ENCODE data around the gene NACC2.

The NACC2 gene

DNA sequence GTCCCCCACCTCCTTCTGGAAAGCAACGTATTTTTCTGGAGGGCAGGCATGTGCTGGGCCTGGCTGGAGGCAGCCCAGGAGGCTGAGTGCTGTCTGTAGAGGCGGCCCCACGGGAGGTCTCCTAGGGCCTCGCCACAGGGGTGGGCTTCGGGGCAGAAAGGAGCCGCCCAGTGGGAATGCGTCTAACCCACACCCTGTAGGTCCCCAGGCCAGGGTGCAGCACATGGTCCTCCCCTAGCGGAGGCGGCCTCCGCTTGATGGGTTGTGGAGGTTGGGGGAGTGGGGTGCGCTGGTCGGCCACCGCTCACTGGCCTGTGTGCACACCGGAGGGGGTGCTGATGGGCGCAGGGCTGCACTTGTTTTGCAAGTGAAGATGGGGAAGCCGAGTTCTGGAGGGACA lies 85.6 kb downstream of the NACC2 start:
- Histone ChIP-seq H3K4me3 (ENCODE audit: low read depth, low read length) (no peak overlapping the region), H3K4me1 (no peaks in the 10 kb centered on the region), H3K9ac (no peak overlapping the region), H2AFZ (no peak overlapping the region), H3K27me3 (ENCODE audit: control insufficient read depth, insufficient read depth, low read length) (no peaks in the 10 kb centered on the region), H3K4me2 (ENCODE audit: low read length) (no peak overlapping the region), H3K36me3 (ENCODE audit: control insufficient read depth, insufficient read depth, low read length) (no peaks in the 10 kb centered on the region), H3K79me2 (no peaks in the 10 kb centered on the region), H3K27ac (no peak overlapping the region), H3K9me3 (ENCODE audit: control insufficient read depth, low read length) (no peaks in the 10 kb centered on the region)
- TF ChIP-seq, protein P1, sequence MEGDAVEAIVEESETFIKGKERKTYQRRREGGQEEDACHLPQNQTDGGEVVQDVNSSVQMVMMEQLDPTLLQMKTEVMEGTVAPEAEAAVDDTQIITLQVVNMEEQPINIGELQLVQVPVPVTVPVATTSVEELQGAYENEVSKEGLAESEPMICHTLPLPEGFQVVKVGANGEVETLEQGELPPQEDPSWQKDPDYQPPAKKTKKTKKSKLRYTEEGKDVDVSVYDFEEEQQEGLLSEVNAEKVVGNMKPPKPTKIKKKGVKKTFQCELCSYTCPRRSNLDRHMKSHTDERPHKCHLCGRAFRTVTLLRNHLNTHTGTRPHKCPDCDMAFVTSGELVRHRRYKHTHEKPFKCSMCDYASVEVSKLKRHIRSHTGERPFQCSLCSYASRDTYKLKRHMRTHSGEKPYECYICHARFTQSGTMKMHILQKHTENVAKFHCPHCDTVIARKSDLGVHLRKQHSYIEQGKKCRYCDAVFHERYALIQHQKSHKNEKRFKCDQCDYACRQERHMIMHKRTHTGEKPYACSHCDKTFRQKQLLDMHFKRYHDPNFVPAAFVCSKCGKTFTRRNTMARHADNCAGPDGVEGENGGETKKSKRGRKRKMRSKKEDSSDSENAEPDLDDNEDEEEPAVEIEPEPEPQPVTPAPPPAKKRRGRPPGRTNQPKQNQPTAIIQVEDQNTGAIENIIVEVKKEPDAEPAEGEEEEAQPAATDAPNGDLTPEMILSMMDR (IDR thresholded peaks at IDR 0.05), result no peak

DNA sequence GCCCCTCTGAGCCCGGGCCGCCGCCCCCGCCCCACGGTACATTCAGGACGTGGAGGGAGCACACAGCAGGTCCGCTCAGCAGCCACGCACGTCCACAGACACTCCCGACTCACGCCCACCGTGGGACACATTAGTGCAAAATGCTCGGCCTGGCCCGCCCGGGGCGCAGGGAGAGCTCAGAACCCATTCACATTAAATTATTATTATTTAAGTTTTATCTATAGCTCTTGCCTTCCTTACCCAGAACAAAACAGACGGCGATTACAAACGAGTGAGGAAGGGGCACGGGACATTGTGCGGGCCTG lies 86.4 kb downstream of the NACC2 start:
- no peaks in the 10 kb centered on the region for H3K4me1 ChIP-seq
- H3K79me2 ChIP-seq, result no peaks in the 10 kb centered on the region
- no peaks in the 10 kb centered on the region for H3K9me3 ChIP-seq (ENCODE audit: control insufficient read depth, low read length)
- H3K27me3 ChIP-seq (ENCODE audit: control insufficient read depth, insufficient read depth, low read length), result no peaks in the 10 kb centered on the region
- no peak overlapping the region for H3K4me3 ChIP-seq (ENCODE audit: low read depth, low read length)
- no peak overlapping the region for H3K9ac ChIP-seq
- H3K4me2 ChIP-seq (ENCODE audit: low read length), result no peak overlapping the region
- no peaks in the 10 kb centered on the region for H3K36me3 ChIP-seq (ENCODE audit: control insufficient read depth, insufficient read depth, low read length)
- H3K27ac ChIP-seq, result no peak overlapping the region
- TF ChIP-seq, protein P1 (IDR thresholded peaks at IDR 0.05), result no peak
- no peak overlapping the region for H2AFZ ChIP-seq

DNA sequence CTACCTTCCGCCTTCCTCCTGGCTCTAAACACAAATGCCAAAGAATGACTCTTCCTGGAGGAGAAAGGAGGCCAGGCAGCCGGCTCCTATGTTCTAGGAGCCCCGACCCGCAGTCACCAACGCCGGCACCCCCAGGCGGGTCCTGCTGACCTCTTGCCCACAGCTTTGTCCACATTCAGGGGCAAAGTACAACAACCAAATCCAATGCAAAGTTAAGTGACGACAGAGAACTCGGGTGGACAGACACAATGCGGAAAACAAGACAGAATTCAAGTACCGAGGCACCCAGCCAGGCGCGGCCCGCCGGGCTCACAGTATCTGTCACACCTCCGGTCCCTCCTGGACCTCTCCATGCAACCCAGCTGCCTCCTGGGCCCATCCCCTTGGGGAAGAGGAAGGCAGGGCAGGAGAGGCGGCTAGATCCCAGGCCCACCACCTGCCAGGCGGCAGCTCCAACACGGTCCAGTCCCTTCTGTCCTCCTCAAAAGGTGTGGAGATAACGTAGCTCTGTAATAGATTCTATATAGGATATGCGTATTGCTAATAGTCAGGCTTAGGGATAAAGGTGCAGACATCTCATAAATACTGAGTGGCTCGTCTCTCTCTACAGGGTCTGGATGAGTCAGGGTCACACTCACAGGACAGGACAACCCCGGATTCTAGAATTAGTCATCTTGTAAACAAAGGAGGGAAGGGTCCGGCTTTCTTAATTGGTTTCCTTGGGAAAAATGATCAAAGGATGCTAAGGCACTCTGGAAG lies 87.0 kb downstream of the NACC2 start:
- no peak overlapping the region for H2AFZ ChIP-seq
- TF ChIP-seq, protein P1 (IDR thresholded peaks at IDR 0.05), result no peak
- H3K4me1 ChIP-seq, result no peaks in the 10 kb centered on the region
- no peaks in the 10 kb centered on the region for H3K36me3 ChIP-seq (ENCODE audit: control insufficient read depth, insufficient read depth, low read length)
- peak overlapping the region; percentile 19 for H3K27ac ChIP-seq
- H3K4me2 ChIP-seq (ENCODE audit: low read length), result no peak overlapping the region
- no peak overlapping the region for H3K9ac ChIP-seq
- no peaks in the 10 kb centered on the region for H3K79me2 ChIP-seq
- H3K9me3 ChIP-seq (ENCODE audit: control insufficient read depth, low read length), result no peaks in the 10 kb centered on the region
- no peak overlapping the region for H3K4me3 ChIP-seq (ENCODE audit: low read depth, low read length)
- no peaks in the 10 kb centered on the region for H3K27me3 ChIP-seq (ENCODE audit: control insufficient read depth, insufficient read depth, low read length)

DNA sequence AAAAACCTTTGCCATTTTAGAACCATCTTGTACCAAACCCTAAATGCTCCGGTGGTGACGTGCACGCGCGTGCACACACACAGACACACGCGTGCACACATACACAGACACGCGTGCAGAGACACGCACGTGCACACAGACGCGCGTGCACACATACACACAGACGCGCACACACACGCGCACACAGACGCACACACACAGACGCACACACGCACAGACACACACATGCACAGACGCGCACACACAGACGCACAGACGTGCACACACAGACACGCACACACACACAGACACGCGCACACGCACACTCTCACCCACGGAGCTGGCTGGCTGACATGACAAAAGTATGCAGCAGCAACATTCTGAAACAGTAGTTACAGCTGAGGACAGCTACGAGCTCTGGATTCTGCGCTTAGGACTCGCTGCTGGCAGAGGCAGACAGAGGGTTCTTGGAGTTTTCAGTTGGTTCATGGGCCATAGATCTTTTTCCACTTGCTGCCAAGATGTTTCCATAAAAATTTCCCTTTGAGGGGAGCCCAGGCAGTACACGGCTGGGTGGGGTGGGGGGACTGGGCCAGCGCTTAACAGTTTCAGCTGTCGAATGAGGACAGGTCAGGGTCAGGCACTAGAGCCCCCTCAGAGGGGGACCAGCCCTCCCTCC lies 87.7 kb downstream of the NACC2 start:
- H2AFZ ChIP-seq, result no peak overlapping the region
- no peaks in the 10 kb centered on the region for H3K36me3 ChIP-seq (ENCODE audit: control insufficient read depth, insufficient read depth, low read length)
- TF ChIP-seq, protein P1 (IDR thresholded peaks at IDR 0.05), result no peak
- no peak overlapping the region for H3K4me3 ChIP-seq (ENCODE audit: low read depth, low read length)
- H3K9ac ChIP-seq, result no peak overlapping the region
- H3K4me1 ChIP-seq, result no peaks in the 10 kb centered on the region
- no peaks in the 10 kb centered on the region for H3K27me3 ChIP-seq (ENCODE audit: control insufficient read depth, insufficient read depth, low read length)
- no peak overlapping the region for H3K27ac ChIP-seq
- no peaks in the 10 kb centered on the region for H3K79me2 ChIP-seq
- H3K9me3 ChIP-seq (ENCODE audit: control insufficient read depth, low read length), result no peaks in the 10 kb centered on the region
- H3K4me2 ChIP-seq (ENCODE audit: low read length), result no peak overlapping the region

DNA sequence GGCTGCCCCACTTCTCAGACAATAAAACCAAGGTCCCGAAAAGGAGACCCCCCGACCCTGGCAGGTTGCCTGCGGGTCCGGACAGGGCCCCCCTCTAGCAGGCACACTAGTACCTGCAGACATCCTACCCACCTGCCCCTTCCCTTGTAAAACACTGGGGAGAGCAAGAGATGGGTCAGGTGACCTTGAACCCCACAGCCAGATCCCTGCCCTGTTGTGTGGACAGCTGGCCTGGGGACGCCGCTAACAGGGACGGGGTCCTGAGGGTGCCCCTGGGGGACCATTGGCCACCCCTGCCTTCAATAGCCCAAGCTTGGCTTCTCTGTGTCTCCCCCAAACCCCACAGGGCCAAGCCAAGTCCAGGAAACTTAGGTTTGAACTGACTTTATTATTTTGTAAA lies 88.9 kb downstream of the NACC2 start:
- H3K27me3 ChIP-seq (ENCODE audit: control insufficient read depth, insufficient read depth, low read length), result no peaks in the 10 kb centered on the region
- TF ChIP-seq, protein P1 (IDR thresholded peaks at IDR 0.05), result no peak
- no peaks in the 10 kb centered on the region for H3K9me3 ChIP-seq (ENCODE audit: control insufficient read depth, low read length)
- H3K9ac ChIP-seq, result no peak overlapping the region
- no peak overlapping the region for H2AFZ ChIP-seq
- H3K27ac ChIP-seq, result no peak overlapping the region
- H3K36me3 ChIP-seq (ENCODE audit: control insufficient read depth, insufficient read depth, low read length), result no peaks in the 10 kb centered on the region
- no peaks in the 10 kb centered on the region for H3K4me1 ChIP-seq
- H3K4me2 ChIP-seq (ENCODE audit: low read length), result no peak overlapping the region
- H3K79me2 ChIP-seq, result no peaks in the 10 kb centered on the region
- no peak overlapping the region for H3K4me3 ChIP-seq (ENCODE audit: low read depth, low read length)

Data from parathyroid adenoma (tissue), 2 donors.